ENCODE data around the gene POLN. TPM values are rescaled to one million over a fixed set of nuclear protein-coding genes. Genes with fewer than 3 reads are reported as not detected.

POLN gene
- total RNA-seq, 1 donor from 2014 or later = 0.21 TPM

- H3K4me1 ChIP-seq = peaks cover 8 to 22% of the 10 kb centered on the region in 2 donors
- no peaks in the 10 kb centered on the region for H3K9me3 ChIP-seq
- H3K27me3 ChIP-seq = no peaks in the 10 kb centered on the region
- H3K27ac ChIP-seq = no peak overlapping the region
- no peaks in the 10 kb centered on the region for H3K36me3 ChIP-seq
- no peak overlapping the region for H3K4me3 ChIP-seq
- intact Hi-C loops (cut with DNase I) = loop anchor here (10.0 kb wide), 4 partner anchors 392 to 582 kb away; partner anchors contain the start of genes ADD1, FAM53A, NSD2 and TNIP2
- TF ChIP-seq CTCF (IDR thresholded peaks at IDR 0.05) = no peak
- DNase-seq (ENCODE audit: low spot score in 2 of 2) = no peak
Observed at GRCh38 chr4:2266821-2267220, 24.9 kb upstream of the POLN start.

- intact Hi-C loops (cut with DNase I) = loop anchor here (10.0 kb wide), 4 partner anchors 391 to 581 kb away; partner anchors contain the start of genes ADD1, FAM53A, NSD2 and TNIP2
- no peak overlapping the region for H3K4me3 ChIP-seq
- no peaks in the 10 kb centered on the region for H3K9me3 ChIP-seq
- no peaks in the 10 kb centered on the region for H3K27me3 ChIP-seq
- TF ChIP-seq CTCF (IDR thresholded peaks at IDR 0.05) = no peak
- no peak for DNase-seq (ENCODE audit: low spot score in 2 of 2)
- peaks cover 8 to 22% of the 10 kb centered on the region in 2 donors for H3K4me1 ChIP-seq
- H3K36me3 ChIP-seq = no peaks in the 10 kb centered on the region
- H3K27ac ChIP-seq = peak overlapping the region; percentile 57 to 59
Observed at GRCh38 chr4:2266181-2266580, 24.3 kb upstream of the POLN start.

- DNase-seq (ENCODE audit: low spot score in 2 of 2) = no peak
- no peak overlapping the region for H3K4me3 ChIP-seq
- intact Hi-C loops (cut with DNase I) = loop anchor here (10.0 kb wide), 4 partner anchors 391 to 581 kb away; partner anchors contain the start of genes ADD1, FAM53A, NSD2 and TNIP2
Observed at GRCh38 chr4:2265113-2266110, 23.5 kb upstream of the POLN start.

DNA sequence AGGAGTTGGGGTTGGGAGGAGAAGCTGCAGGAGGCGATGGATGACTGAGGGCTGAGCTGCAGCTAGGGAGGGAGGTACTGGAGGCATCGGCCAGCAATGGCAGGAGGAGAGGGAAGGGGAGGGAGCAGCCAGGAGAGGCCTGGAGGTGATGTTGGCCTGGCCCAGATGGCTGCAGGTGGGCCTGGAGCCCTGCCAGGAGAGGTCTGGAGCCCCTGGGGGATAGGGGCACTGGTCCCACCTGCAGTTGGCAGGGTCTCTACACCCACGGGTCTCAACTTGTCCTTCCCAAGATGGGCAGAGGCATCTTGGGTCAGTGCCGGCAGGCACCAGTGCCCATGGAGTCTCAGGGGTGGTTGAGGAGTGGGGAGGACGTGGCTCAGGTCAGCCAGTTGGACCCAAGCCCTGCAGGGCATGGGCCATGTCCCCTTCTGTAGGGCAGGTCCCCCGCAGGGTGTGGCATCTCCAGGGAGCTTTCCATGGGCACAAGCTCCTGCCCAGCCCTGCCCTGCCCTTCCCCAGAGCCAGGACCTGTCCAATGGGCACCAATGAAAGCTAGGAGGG is 22.6 kb upstream of the POLN start:
- H3K4me1 ChIP-seq = peaks cover 19 to 34% of the 10 kb centered on the region in 2 donors
- no peak overlapping the region for H3K27ac ChIP-seq
- H3K27me3 ChIP-seq = no peaks in the 10 kb centered on the region
- H3K4me3 ChIP-seq = no peak overlapping the region
- no peaks in the 10 kb centered on the region for H3K9me3 ChIP-seq
- no peak for TF ChIP-seq CTCF (IDR thresholded peaks at IDR 0.05)
- intact Hi-C loops (cut with DNase I) = loop anchor here (5.0 to 10.0 kb wide), 8 partner anchors 257 to 1927 kb away; partner anchors contain the start of genes ADD1, FAM53A, HTT and HTT-AS
- no peaks in the 10 kb centered on the region for H3K36me3 ChIP-seq
- no peak for DNase-seq (ENCODE audit: low spot score in 2 of 2)

More at GRCh38 chr4:2265113-2266110, 23.5 kb upstream of the POLN start:
- Histone ChIP-seq H3K27ac (peak overlapping the region; percentile 57 to 59), H3K36me3 (no peaks in the 10 kb centered on the region), H3K9me3 (no peaks in the 10 kb centered on the region), H3K27me3 (no peaks in the 10 kb centered on the region), H3K4me1 (peaks cover 11 to 26% of the 10 kb centered on the region in 2 donors)
- no peak for TF ChIP-seq CTCF (IDR thresholded peaks at IDR 0.05)

DNA sequence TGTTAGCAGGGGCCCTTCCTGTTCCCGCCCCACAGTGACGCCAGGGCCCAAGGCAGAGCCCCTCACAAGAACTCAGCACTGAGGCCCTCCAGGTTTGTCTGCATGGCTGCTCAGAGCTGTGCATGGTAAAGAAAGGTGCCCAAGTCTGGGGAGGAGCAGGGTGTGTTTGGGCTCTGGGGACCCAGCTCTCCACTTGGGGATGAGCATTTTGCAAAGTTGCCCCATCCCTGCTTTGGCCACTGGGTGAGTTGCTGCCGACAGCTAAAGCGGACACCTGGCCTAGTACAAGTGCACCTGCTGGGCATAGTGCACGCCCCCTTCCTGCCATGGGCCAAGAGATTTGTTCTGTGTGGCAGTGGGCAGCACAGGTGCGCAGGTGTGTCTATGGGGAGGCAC is 22.0 kb upstream of the POLN start:
- Histone ChIP-seq H3K4me3 (no peak overlapping the region), H3K36me3 (no peaks in the 10 kb centered on the region), H3K9me3 (no peaks in the 10 kb centered on the region), H3K27ac (no peak overlapping the region), H3K27me3 (no peaks in the 10 kb centered on the region), H3K4me1 (peaks cover 25 to 40% of the 10 kb centered on the region in 2 donors)
- intact Hi-C loops (cut with DNase I) = loop anchor here (5.0 to 10.0 kb wide), 8 partner anchors 257 to 1927 kb away; partner anchors contain the start of genes ADD1, FAM53A, HTT and HTT-AS
- DNase-seq (ENCODE audit: low spot score in 2 of 2) = no peak
- TF ChIP-seq CTCF (IDR thresholded peaks at IDR 0.05) = no peak

Data from ascending aorta (tissue), 2 donors.